Stomach (tissue), 4 donors: ENCODE results near the gene ZNF775.

Experiments
- EP300 ChIP-seq: sonication (generic); formaldehyde crosslinking; IDR thresholded peaks from one replicate; pipeline ENCODE4 v1.6.1; 2017; ENCODE audit warnings: antibody characterized with exemption
- POLR2A ChIP-seq, 4 donors: fragments of 450-650 bp; IDR thresholded peaks; one replicate each; pipeline ENCODE4 v1.6.1; 2016; ENCODE audit warnings: antibody characterized with exemption in 4 of 4, control low read depth in 2 of 4, mild to moderate bottlenecking in 1 of 4, moderate library complexity in 1 of 4
- POLR2AphosphoS5 ChIP-seq, 3 donors: sonication (generic); formaldehyde crosslinking; IDR thresholded peaks; one replicate each; pipeline ENCODE4 v1.6.1; 2016; ENCODE audit warnings: antibody characterized with exemption in 3 of 3
- TF ChIP-seq, protein P1 (sequence below), 7 experiments: fragments of 450-650 bp in 4 of 7; fragments of 200-600 bp in 3 of 7; sonication (generic) in 3 of 7; IDR thresholded peaks; one replicate each; pipeline ENCODE4 v1.5.1; 2016 to 2019; ENCODE audit warnings: antibody characterized with exemption in 7 of 7, control low read depth in 2 of 7, mild to moderate bottlenecking in 1 of 7

DNA sequence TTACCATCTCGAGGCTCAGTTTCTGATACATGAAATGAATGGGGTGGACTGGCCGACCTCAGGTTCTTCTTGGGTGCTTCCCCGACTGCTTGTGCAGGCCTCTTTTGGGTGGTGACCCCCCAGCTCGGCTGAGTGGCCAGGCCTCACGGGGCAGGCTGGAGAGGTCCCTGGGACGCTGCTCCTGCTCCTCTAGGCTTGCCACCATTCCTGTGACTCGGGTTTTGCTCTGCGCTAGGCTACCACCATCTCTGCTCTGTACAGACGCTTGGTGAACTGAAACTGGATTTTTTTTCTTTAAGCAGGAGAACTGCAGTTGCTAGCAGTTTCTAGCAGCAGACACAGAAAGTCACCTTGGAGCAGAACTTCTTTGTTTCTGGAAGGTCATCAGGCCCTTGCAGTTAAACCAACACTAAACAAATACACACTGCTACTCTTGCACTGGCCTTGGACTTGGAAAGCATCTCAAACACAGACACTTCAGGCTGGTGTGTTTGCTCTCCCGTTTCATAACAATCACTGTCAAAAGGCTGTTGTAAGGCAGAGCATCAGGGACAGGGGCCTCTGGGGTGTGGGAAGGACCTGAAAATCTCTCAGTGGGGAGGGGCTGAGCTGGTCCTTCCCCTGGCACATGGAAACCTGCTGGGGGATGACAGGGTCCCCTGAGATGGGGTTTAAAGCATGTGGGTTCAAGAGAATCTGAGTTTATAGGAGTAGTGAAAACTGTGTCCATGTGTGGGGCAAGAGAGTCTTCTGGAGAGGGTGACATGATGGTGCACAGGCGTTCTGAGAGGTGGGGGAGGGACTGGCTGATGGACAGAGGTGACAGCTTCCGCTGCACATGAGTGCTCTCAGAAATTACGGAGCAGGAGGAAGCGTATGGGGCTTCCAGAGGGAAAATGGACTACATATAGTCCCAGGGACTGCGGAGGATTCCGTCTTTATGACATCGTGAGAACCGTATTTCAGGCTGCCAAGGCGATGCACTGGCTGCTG lies 36.3 kb downstream of the ZNF775 start:
- no peak for TF ChIP-seq POLR2AphosphoS5 (IDR thresholded peaks at IDR 0.05)
- TF ChIP-seq EP300: no peak
- TF ChIP-seq, protein P1, sequence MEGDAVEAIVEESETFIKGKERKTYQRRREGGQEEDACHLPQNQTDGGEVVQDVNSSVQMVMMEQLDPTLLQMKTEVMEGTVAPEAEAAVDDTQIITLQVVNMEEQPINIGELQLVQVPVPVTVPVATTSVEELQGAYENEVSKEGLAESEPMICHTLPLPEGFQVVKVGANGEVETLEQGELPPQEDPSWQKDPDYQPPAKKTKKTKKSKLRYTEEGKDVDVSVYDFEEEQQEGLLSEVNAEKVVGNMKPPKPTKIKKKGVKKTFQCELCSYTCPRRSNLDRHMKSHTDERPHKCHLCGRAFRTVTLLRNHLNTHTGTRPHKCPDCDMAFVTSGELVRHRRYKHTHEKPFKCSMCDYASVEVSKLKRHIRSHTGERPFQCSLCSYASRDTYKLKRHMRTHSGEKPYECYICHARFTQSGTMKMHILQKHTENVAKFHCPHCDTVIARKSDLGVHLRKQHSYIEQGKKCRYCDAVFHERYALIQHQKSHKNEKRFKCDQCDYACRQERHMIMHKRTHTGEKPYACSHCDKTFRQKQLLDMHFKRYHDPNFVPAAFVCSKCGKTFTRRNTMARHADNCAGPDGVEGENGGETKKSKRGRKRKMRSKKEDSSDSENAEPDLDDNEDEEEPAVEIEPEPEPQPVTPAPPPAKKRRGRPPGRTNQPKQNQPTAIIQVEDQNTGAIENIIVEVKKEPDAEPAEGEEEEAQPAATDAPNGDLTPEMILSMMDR (IDR thresholded peaks at IDR 0.05): no peak
- no peak for TF ChIP-seq POLR2A (IDR thresholded peaks at IDR 0.05)
